OCI-LY3 (cell line): ENCODE measurements around the gene ARHGAP12.
A peak's percentile ranks its signal among the peaks of the same experiment; 100 is the strongest.

Experiments
- H2AFZ ChIP-seq: fragments of 200-600, 300-600 bp; shearing (Covaris generic); 2 replicates; pipeline ENCODE4 v1.6.0; 2014; ENCODE audit warnings: antibody characterized with exemption, low read depth, low read length
- H3K27ac ChIP-seq: fragments of 200-600, 300-600 bp; sonication (generic); 2 replicates; pipeline ENCODE4 v1.5.1; 2014; ENCODE audit warnings: mild to moderate bottlenecking, low read length, moderate library complexity, mixed read lengths
- H3K27me3 ChIP-seq: fragments of 200-600, 300-600 bp; sonication (generic); 2 replicates; pipeline ENCODE4 v1.6.1; 2014; ENCODE audit warnings: low read depth, low read length, mixed read lengths
- H3K36me3 ChIP-seq: fragments of 200-600, 300-600 bp; sonication (generic); replicated peaks from 2 replicates; pipeline ENCODE3; 2014; ENCODE audit warnings: low read depth, low read length, mixed read lengths
- H3K4me1 ChIP-seq: fragments of 300-600, 200-600 bp; sonication (generic); 2 replicates; pipeline ENCODE4 v1.6.1; 2014; ENCODE audit warnings: low read length, mixed read lengths
- H3K4me2 ChIP-seq: fragments of 200-600, 300-600 bp; sonication (generic); 2 replicates; pipeline ENCODE4 v1.6.1; 2014; ENCODE audit warnings: low read length, mixed read lengths
- H3K4me3 ChIP-seq: fragments of 300-600, 200-600 bp; sonication (generic); 2 replicates; pipeline ENCODE4 v1.5.1; 2014; ENCODE audit warnings: antibody characterized with exemption, mild to moderate bottlenecking, low read length, moderate library complexity
- H3K79me2 ChIP-seq: fragments of 300-600, 200-600 bp; shearing (Covaris generic); 2 replicates; pipeline ENCODE4 v1.6.1; 2014; ENCODE audit warnings: mild to moderate bottlenecking, low read length, mixed read lengths
- H3K9ac ChIP-seq: fragments of 300-600, 200-600 bp; shearing (Covaris generic); 2 replicates; pipeline ENCODE4 v1.6.0; 2014; ENCODE audit warnings: mild to moderate bottlenecking, low read length, moderate library complexity
- H3K9me3 ChIP-seq: fragments of 200-600, 300-600 bp; shearing (Covaris generic); 2 replicates; pipeline ENCODE4 v1.6.1; 2014; ENCODE audit warnings: low read length, mixed read lengths; ENCODE audit not compliant: insufficient read depth
- H4K20me1 ChIP-seq: fragments of 200-600, 300-600 bp; sonication (generic); 2 replicates; pipeline ENCODE4 v1.6.1; 2016; ENCODE audit warnings: low read length, mixed read lengths; ENCODE audit not compliant: insufficient read depth
- CTCF ChIP-seq: fragments of 200-600, 300-600 bp; sonication (generic); IDR thresholded peaks from 2 replicates; pipeline ENCODE4 v1.5.1; 2014; ENCODE audit warnings: antibody characterized with exemption, low read length, low read depth
- EZH2phosphoT487 ChIP-seq: fragments of 200-600 bp; shearing (Covaris generic); IDR thresholded peaks from 2 replicates; pipeline ENCODE4 v1.6.1; 2018; ENCODE audit warnings: antibody characterized with exemption, mixed run types, low read depth

Gene ARHGAP12

GRCh38 chr10:31838065-31838464 lies 90.6 kb downstream of the ARHGAP12 start:
- H3K79me2 ChIP-seq = no peaks in the 10 kb centered on the region
- no peak overlapping the region for H3K4me3 ChIP-seq
- H2AFZ ChIP-seq = no peak overlapping the region
- no peak overlapping the region for H3K27ac ChIP-seq
- no peak for TF ChIP-seq EZH2phosphoT487
- TF ChIP-seq CTCF = no peak
- no peaks in the 10 kb centered on the region for H3K36me3 ChIP-seq
- H3K4me1 ChIP-seq = peaks cover 18% of the 10 kb centered on the region
- H4K20me1 ChIP-seq = no peaks in the 10 kb centered on the region
- H3K9me3 ChIP-seq = no peaks in the 10 kb centered on the region
- H3K4me2 ChIP-seq = no peak overlapping the region
- H3K9ac ChIP-seq = no peak overlapping the region
- H3K27me3 ChIP-seq = no peaks in the 10 kb centered on the region

- peak; percentile 75 for TF ChIP-seq CTCF
- TF ChIP-seq EZH2phosphoT487 = no peak
- peak overlapping the region; percentile 55; the same call in 1 of the 2 replicates for H3K9ac ChIP-seq
- H3K27me3 ChIP-seq = no peaks in the 10 kb centered on the region
- peak overlapping the region; percentile 35; the same call in 1 of the 2 replicates for H3K27ac ChIP-seq
- peaks cover 18% of the 10 kb centered on the region for H3K4me1 ChIP-seq
- H3K36me3 ChIP-seq = no peaks in the 10 kb centered on the region
- peak overlapping the region; percentile 78 for H3K4me3 ChIP-seq
- peak overlapping the region; percentile 98 for H3K4me2 ChIP-seq
- H4K20me1 ChIP-seq = no peaks in the 10 kb centered on the region
- no peaks in the 10 kb centered on the region for H3K9me3 ChIP-seq
- H3K79me2 ChIP-seq = no peaks in the 10 kb centered on the region
- H2AFZ ChIP-seq = peak overlapping the region; percentile 92
Measured at GRCh38 chr10:31836569-31837406, 91.8 kb downstream of the ARHGAP12 start.

GRCh38 chr10:31833753-31834152 lies 94.9 kb downstream of the ARHGAP12 start:
- Histone ChIP-seq H3K4me3 (no peak overlapping the region), H3K9me3 (no peaks in the 10 kb centered on the region), H3K79me2 (no peaks in the 10 kb centered on the region), H2AFZ (no peak overlapping the region), H3K9ac (no peak overlapping the region), H3K36me3 (no peaks in the 10 kb centered on the region), H3K4me1 (peaks cover 18% of the 10 kb centered on the region), H3K27ac (no peak overlapping the region), H3K4me2 (no peak overlapping the region), H3K27me3 (no peaks in the 10 kb centered on the region), H4K20me1 (no peaks in the 10 kb centered on the region)
- TF ChIP-seq EZH2phosphoT487 = no peak
- TF ChIP-seq CTCF = no peak

GRCh38 chr10:31832261-31832660 lies 96.4 kb downstream of the ARHGAP12 start:
- TF ChIP-seq CTCF = no peak
- H3K4me1 ChIP-seq = peaks cover 10% of the 10 kb centered on the region
- H3K4me3 ChIP-seq = no peak overlapping the region
- H3K27me3 ChIP-seq = no peaks in the 10 kb centered on the region
- no peaks in the 10 kb centered on the region for H4K20me1 ChIP-seq
- no peaks in the 10 kb centered on the region for H3K36me3 ChIP-seq
- H3K27ac ChIP-seq = no peak overlapping the region
- no peak overlapping the region for H2AFZ ChIP-seq
- H3K4me2 ChIP-seq = no peak overlapping the region
- no peak overlapping the region for H3K9ac ChIP-seq
- no peaks in the 10 kb centered on the region for H3K9me3 ChIP-seq
- no peaks in the 10 kb centered on the region for H3K79me2 ChIP-seq
